NCI-H524 (cell line): Measurements from ENCODE around the gene LAMTOR3.

ENCODE experiments used
- DNase-seq, 2 experiments: peaks; one replicate each; lab custom pipeline; 2025; lab: John Stamatoyannopoulos, UW

The LAMTOR3 gene

DNA sequence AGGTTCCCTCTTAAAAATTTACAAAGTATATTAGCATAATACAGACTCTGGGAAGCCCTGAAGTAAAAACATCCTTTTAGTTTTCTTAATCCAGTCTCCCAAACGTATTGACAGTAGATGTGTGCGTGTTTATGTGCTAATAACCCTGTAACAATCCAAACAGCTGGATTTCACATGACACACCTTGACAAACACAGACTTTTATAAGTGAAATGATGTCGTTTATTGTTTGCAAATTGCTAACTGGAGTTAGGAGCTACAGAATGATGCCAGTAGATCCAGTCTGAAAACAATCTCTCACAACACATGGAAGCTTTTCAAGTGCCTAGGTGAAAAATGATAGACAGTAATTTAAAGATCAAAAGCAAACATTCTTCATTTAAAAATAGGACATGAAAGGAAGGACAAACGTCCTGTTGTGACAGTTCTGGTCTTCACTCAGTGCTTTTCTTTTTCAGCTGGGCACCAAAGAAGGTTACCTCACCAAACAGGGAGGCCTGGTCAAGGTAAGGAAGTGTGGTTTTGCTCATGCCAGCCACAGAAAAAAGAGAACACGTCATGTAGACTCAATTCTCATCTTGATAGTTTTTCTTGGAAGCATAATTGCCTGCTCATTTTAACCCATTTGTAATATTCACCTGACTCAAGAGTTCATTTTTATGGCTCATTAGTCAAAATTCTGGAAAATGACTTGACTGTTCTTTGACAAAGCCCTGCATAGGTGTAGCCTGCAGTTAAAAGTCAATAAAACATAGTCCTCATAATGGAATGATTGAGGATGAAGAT is 32.9 kb downstream of the LAMTOR3 start:
- no peak for DNase-seq

GRCh38 chr4:99860521-99860920 is 33.7 kb downstream of the LAMTOR3 start:
- no peak for DNase-seq

DNA sequence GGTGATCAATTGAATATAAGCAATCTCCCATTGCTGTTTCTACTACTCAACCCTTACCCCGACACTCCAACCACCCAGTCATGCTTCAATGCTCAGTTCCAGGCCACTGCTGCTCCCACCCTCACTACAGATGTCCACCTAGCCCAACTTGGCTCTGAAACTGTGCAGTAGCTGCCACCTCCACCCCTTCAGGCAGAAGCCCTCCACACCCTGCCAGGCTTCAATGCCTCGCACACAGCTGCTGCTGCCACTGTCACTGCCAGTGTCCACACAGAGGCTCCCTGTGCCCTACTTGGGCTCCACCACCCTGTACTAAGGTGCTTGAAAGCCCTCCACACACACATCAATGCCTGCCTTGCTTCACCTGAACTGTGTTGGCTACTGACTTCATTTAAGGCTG is 34.6 kb downstream of the LAMTOR3 start:
- DNase-seq: no peak

DNA sequence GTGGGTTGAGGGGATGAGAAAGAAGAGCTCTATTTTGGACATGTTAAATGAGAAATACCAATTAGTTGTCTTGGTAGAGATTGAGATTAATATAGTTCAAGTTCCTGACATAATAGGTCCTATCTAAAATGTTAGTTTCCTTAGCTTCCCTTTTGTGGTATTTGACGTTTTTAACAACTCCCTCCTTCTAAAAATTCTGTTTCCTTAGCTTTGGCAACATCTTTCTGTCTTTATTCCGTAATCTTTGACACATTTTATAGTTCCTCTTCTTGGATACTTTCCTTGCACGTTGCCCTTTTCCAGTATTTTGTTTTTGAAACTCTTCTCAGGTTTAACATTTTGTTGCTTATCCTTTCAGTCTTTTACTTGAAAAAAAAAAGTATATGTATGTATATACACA is 36.9 kb downstream of the LAMTOR3 start:
- DNase-seq: no peak

DNA sequence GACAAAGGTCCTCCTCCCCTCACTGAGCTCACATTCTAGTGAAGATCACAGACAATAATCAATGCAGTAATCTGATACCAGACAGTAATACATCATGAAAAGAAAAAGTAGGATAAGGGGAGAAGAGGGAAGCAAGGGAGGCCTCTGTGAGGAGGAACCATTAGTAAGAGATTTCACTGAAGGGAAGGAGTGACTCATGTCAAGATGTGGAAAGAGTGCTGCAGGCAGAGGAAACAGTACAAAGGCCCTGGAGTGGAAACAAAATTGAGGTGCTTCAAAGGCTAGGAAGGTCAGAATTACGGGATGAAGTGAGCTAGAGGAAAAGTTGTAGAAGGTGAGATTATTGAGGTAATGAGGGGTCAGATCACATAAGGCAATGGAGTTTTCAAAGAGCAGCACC is 38.1 kb downstream of the LAMTOR3 start:
- DNase-seq: no peak

DNA sequence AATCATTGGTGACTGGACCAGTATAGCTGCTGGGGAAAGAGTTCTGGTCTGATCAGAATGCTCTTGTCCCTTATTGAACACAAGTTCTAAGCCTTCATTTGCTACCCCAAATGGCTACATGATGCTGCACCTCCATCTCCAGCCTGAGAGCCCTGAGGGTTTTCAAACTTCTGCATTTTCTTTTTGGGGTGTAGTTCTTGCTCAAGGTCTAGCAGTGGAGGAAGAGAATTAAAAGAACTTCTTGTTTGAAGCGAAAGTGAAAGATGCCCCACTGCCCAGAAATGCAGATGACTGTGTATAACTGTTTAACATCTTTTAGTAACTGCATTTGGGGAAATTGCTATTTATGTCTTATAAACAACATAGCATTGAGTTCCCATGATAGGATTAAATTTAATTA is 38.5 kb downstream of the LAMTOR3 start:
- DNase-seq: no peak

DNA sequence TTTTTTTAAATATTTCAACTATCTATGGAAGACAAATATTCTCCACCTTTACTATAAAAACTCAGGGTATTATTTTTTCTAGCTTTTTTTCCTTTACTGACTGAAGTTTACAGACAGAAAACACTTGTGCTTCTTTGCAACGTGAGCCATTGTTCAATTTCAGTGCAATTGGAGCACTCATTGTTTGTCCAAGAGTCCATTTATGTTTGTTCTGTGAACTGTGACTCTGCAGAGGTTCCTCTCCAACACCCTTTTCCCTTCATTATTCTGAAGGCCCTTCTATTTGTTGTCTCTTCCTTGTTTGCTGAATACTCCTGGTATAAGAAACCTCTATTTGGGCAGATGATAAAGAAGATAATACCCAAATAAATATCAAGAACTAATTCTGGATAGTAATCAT is 40.2 kb downstream of the LAMTOR3 start:
- no peak for DNase-seq

DNA sequence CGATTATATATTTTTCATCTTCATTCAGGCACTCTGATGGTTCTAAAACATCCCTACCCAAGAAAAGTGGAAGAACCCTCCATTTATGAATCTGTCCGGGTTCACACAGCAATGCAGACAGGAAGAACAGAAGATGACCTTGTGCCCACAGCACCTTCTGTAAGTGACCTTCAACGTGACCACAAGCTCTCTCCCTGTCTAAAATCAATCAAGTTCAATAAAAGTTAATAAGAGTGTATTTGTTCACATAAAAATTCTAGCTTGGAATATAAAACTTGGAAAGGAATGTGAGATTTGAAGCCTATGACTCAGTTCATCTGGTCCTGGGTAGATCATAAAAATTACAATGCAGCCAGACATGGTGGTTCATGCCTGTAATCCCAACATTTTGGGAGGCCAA is 41.0 kb downstream of the LAMTOR3 start:
- DNase-seq: no peak

DNA sequence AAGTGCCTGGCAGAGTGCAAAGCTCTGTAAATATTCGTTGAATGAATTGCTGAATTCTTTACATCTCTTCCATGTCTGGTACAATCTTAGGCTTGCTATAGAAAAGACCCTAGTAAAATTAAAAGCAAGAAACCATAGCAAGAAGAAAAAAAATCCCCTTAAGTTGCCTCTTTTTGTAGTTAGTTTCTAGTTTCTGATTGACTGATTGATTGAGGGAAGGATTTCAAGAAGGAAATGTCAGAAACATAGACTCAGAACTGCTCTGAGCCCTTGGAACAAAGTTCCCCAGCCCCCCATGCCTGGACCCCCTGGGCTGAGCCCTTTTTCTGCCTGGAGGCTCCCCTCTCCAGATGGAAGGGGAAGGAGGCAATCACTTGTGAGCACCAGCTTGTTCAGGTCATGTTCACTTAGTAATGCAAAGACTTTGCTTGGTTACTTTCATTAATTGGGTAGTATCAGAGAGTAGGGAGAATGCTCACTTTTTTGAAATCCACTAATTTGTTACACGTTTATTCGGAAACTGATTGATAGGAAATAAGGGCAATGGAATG is 42.0 kb downstream of the LAMTOR3 start:
- no peak for DNase-seq

- no peak for DNase-seq
Observed at GRCh38 chr4:99848591-99849001, 45.6 kb downstream of the LAMTOR3 start.

DNA sequence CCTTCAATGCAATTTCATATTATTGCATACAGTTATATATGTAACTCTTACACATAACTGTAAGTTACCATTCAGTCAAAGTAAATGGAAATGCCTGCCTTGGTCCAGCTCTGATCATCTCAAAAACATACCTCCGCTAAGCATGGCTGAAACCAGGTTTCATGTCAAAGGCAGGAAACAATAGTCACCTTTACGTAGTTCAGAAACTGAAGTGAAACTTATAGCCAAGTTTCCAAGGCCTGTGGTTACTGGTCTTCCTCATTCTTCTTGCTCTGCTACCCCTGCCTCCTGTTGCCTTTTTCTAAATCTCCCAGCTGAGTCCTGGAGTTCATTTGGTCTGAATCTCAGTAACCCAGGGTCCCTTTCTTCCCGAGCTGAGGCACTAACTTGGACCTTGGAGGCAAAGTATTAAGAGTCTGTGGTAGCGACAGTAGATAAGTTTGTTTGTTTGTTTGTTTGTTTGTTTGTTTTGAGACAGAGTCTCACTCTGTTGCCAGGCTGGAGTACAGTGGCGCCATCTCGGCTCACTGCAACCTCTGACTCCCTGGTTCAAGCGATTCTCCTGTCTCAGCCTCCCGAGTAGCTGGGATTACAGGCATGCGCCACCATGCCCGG is 46.8 kb downstream of the LAMTOR3 start:
- DNase-seq: no peak

GRCh38 chr4:99846891-99847290 is 47.3 kb downstream of the LAMTOR3 start:
- DNase-seq: no peak

DNA sequence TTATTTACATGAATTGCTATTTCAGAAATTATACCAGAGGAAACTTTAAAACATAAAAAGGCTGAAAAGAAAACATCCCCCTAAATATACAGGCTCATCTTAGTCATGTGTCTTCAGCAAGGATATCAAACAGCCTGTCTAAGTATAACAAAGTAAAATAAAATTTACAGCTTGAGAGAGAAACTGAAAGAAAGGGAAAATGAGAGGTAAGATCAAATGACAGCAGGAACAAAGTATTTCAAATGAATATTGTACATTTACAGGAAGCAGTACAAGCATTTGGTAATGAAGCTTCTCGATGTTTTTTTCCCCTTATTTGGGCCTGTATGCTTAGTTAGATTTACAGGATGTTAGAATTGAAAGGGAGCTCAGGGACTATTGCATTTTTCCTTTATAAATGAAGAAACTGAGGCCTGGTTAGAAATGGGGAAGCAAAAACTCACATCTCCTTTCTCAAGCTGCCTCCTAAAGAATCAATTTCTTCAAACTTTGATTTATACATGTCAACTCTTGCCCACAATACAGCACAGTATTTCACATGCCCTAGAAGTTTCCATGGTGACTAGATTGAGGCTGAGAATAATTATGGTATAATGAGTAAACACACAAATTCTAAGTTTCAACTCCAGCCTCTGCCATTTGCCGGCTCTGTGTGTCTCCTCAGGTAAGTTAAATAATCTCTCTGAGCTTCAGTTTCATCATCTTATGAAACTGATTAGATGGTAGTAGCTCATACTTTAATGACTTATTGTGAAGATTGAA is 48.3 kb downstream of the LAMTOR3 start:
- DNase-seq: no peak

GRCh38 chr4:99845179-99845578 is 49.0 kb downstream of the LAMTOR3 start:
- no peak for DNase-seq

DNA sequence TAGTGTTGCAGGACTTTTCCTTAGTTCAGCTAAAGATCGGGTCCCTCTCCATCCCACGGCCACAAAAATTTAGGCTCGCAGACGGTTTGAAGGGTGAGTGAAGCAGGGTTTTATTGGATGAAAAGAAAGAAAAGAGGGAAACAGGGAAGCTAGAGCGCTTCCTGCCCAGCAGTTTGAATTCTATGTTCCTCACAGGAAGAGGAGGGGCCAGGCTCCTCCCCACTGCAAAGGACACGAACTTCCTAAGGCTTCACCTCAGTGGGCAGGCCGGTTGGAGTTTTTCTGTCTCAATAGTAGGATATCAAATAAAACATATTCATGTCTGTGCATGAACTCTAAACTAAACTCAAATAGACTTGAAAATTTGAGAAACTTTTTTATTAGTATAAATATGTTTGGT is 50.2 kb downstream of the LAMTOR3 start:
- no peak for DNase-seq

DNA sequence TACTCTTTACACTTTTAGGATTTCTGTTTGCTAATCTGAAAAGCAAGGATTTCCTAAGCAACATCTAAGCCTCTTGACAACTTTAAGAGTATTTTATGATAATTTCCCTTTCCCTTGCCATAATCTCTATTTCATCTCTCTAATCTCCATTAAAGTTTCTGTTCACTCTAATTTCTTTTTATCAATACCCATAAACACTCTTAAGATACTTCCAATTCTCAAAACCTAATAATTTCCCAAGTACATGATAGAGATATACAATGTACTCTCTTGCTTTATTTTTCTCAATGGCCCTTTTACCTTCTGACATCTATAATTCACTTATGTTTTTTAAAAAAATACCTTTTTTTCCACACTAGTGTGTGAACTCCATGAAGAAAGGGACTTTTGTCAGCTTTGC is 50.8 kb downstream of the LAMTOR3 start:
- no peak for DNase-seq

DNA sequence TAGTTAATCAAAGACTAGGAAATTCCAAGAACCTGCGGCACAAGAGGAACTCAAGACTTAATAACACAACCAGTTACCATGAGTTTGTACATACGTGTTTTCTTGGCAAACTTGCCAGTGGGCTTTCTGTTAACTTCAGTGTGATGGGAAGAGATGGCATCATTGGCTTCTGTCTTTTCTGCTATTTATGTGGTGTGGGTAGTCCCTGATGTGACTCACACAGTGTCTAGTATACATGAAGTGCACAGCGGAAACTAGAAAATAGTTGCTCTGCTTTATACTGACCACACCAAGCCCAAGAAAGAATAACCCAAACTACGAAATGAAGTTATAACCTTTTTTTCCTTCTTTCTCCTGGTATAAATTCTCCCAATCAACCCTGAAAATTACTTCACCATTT is 53.1 kb downstream of the LAMTOR3 start:
- DNase-seq: no peak

DNA sequence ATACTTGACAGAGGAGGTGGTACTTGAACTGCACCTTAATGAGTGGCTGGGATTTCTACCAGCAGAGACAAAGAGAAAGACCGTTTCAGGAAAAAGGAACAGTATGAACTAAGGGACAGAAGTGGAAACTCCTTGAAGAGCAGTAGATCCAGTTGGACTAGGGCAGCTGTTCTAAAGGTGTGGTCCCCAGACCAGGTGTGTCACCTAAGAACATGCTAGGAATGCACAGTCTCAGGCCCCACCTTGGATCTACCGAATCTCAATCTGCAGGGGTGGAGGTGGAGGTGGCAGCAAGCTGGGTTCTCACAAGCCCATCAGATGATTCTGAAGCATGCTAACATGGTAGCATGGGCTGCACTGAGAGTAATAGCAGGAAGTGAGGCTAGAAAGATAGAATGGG is 55.3 kb downstream of the LAMTOR3 start:
- DNase-seq: no peak

- no peak for DNase-seq
Observed at GRCh38 chr4:99835942-99836341, 58.3 kb downstream of the LAMTOR3 start.

GRCh38 chr4:99834569-99834968 is 59.7 kb downstream of the LAMTOR3 start:
- no peak for DNase-seq

GRCh38 chr4:99833756-99834155 is 60.5 kb downstream of the LAMTOR3 start:
- DNase-seq: no peak

DNA sequence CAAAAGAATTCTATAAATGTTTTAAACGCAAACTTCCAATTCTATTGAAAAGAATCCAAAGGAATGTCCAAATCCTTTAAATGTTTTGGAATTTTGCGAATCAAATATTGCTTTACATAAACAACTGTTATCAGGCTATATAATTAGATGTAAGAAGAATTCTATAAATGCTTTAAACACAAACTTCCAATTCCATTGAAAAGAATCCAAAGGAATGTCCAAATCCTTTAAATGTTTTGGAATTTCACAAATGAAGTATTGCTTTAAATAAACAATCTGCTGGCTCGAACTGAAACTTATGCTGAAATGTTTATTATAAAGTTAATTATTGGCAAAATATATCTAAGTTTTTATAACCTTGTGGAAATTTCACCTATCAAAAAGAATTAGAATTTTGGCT is 61.5 kb downstream of the LAMTOR3 start:
- no peak for DNase-seq

- no peak for DNase-seq
Observed at GRCh38 chr4:99832321-99832720, 61.9 kb downstream of the LAMTOR3 start.
